HG03460 (cell line): ENCODE data around the gene VARS1.

ENCODE experiments used
- ATAC-seq: cut with Tn5 transposase; IDR thresholded peaks from one replicate; pipeline ENCODE4 v1.9.1; 2021; ENCODE audit not compliant: unreplicated experiment

Gene VARS1

DNA sequence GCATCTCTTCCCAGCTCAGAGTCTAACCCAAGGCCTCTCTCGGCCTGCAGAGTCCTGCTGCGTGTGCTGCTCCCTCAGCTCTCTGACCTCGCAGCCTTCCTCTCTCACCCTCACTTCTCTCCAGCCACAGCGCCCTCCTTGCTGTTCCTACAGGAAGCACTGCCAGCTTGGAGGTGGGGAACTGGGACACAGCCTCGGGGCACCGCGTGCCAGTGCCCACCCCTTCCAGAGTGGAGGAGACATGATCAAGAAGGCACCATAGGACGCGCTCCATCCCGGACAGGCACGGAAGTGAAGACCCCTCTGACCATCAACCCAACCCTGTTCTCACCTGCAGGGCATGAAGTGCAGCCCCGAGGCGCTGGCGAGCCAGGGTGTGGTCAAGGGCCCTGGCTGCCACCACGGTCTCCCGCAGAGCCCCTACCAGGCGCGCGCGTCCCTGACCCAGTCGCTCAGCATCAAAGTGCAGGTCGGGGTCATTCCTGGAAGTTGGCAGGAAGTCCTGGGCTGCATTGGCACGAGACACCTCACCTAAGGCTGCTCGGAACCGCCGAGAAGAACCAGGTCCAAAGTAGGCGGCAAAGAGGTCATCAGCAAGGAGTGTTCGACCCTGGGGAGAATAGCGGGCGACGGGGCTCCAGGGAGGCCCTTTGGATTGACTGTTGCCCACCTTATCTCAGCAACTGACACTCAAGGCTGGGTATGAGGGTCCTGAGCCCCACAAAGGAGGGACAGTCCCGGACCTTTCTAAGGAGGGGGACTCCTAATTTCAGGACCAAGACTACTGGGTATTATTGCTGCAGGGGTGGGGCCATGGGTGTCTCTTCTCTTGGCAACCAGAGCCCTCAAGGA is 19.7 kb downstream of the VARS1 start:
- ATAC-seq: no peak

DNA sequence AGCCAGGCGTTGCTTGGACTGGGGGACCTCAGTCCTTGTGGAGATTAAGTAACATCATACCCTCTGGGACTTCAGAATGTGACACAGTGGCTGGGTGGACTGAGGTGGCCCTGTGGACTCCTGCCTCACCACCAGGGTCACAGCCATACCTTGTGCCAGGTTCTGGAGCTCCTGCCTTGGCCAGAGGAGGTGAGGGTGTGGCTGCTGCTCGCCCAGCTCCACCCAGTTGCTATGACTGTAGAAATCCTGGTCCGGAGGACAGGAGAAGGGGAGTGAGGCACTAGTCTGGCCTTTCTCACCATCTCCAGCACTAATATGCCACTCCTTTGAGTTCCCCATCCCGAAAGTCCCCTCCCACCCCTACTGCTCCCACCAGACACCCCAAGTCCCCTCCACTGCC is 20.4 kb downstream of the VARS1 start:
- ATAC-seq: no peak

- no peak for ATAC-seq
Observed at GRCh38 chr6:31771992-31772358, 23.6 kb downstream of the VARS1 start.

DNA sequence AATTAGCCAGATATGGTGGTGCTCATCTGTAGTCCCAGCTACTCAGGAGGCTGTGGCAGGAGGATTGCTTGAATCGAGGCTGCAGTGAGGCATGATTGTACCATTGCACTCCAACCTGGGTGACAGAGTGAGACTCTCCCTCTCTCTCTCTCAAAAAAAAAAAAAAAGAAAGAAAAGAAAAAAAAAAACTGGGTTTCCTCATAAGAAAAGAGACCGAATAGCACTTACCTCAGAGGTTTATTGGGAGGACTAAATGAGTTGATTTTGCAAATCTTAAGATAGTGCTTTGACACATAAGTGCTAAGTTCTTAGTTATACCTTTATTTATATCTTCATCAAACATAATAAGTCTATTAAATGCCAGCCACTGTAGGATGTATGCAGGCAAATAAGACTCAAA is 24.7 kb downstream of the VARS1 start:
- no peak for ATAC-seq

- no peak for ATAC-seq
Observed at GRCh38 chr6:31769684-31770371, 25.7 kb downstream of the VARS1 start.

GRCh38 chr6:31768363-31769257 is 26.9 kb downstream of the VARS1 start:
- no peak for ATAC-seq

DNA sequence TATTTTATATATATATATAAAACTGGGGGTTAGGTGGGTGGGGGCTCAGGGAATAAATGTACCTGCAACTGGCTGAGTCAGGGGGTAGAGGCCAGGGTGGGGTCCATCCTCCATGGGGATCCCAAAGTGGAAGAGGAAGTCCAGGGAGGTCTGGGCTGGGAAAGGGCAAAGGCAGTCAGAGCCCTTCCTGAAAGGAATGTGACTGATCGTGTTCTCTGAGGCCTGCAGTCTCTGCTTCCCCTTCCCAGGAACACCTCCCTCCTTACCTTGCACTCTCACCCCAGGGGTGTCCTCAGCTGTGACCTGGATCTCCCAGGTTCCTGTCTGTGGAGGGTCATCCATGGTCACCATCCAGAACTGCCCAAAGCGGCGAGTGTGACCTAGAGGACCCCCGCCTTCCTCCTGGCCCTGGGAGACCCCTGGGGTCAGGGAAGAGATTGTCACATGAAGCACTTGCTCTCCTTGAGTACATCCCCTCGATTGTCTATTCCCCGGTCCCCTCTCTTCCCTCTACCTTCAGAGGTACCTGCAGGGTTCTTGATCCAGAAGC is 28.4 kb downstream of the VARS1 start:
- ATAC-seq: no peak

DNA sequence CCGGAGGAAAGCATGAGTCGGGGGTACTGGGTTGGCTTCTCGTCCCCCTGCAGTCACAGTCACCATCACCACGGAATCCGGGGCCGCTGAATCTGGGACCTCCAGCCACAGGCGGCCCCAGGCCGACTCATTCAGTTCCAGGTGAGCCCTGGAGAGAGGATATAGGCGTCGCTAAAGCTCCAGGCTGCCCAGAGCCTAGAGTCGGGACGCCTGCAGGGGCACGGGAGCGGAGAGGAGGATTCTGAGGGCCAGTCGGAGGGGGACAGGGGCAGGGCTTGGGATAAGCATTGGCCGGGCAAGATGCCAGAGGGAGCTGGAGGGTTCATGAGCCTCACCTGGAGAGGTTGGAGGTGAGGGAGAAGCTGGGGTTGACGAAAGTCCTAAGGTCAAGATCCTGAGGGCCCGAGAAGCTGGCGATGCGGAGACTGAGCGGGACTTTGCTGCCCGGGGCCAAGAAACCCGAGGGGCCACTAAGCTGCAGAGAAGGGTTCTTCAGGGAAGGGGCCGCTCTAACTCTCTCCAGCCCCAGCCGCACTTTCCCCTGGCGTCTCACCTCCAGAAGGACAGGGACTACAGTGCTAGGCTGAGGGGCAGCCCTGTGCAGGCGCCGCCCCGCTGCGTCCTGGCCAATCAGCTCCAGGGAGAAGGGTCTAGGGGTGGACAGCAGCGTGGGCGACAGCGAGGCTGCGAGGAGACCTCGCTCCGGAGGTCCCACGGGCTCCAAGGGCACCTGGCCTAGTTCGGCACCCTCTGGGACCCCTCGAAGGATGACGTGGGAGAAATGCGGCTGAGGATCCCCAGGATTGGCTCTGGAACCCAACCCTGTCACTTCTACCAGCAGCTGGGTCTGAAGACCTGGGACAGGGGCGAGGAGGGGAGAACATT is 29.4 kb downstream of the VARS1 start:
- ATAC-seq: no peak

DNA sequence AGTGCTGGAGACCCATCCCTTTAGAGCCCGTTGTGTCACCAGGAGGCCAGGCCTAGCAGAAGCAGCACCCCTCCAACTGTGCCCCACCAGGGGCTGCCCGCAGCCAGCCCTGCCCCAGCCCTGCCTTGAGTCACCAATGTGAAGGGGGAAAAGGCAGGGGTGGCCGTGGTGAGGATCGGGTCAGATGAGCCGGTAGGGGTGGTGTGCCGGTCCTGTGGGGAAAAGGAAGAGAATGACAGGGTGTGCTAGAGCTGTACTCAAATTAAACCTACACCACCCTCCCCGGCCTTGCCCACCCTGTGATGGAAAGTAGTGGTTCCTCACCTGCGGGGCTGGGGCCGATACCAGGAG is 30.0 kb downstream of the VARS1 start:
- ATAC-seq: no peak

DNA sequence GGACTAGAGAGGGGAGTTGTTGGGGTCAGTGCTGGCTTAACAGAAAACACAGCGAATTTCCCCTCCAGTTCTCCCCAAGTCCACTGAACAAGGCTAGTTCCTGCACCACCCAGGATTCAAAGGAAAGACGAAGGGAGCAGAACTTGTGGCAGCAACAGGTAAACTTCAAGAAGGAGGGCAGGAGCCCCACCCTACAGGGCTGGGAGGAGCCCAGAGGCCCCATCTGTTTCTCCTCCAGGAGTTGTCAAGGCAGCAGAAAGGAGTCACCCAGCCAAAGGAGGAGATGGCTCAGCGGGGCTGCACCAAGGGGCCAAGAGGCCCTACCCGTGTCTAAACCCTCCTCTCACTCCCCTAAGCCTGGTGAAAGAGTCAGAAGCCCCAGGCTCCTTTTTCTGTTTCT is 31.4 kb downstream of the VARS1 start:
- no peak for ATAC-seq

- ATAC-seq: no peak
Observed at GRCh38 chr6:31763619-31763940, 32.0 kb downstream of the VARS1 start.

DNA sequence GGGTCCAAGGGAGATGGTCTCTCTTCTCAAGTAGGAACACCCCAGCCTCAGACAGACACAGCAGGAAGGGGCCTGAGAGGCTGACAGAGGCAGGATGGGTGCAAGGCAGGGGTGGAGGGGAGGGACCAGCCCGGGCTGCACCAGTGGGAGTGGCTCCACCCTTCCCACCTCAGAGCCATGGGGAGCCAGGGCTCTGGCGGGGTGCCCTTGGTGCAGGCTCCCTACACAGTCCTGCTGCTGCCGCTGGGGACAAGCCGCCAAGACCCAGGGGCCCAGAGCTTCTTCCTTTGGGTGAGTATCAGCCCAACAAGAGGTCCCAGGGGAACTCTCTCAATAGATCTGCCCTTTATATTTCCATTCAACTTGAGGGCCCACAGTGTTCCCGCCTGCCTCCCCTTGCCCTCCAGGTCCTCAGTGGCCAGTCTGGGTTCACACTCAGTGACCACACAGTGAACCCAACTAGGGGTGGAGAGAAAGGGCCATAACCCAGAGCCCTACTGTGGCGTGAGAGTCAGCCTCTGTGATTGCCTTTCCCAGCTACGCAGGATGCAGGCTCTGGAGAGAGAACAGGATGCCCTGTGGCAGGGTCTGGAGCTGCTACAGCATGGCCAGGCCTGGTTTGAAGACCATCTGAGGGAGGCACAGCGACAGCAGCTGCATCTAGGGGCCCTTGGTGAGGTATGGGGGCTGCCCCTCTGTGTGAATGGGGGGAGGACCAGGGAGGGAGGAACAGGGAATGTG is 32.5 kb downstream of the VARS1 start:
- ATAC-seq: no peak

- no peak for ATAC-seq
Observed at GRCh38 chr6:31762356-31762755, 33.2 kb downstream of the VARS1 start, which contains the start of gene SAPCD1. Gene SAPCD1, plus strand, starts transcription at chr6:31762656. Its CDS starts 399 bp downstream, at chr6:31763055.

DNA sequence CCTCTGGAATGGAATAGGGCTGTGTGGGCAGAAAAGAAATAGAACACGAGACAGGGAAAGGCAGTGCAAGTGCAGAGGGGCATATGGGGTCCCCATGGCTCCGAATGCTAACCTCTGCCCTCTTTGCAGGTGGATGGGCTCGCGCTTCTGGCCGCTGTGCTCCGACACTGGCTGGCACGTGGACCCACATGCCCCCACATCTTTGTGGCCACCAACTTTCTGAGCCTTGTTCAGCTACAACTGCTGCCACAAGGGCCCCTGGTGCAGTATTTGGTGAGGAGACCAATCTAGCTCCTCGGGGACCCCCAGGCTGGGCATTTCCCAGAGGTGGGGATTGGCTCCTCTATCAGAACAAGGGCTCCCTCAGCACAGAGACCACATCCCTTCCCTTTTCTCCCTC is 34.2 kb downstream of the VARS1 start:
- no peak for ATAC-seq

GRCh38 chr6:31760790-31761189 is 34.8 kb downstream of the VARS1 start:
- no peak for ATAC-seq

GRCh38 chr6:31758281-31758680 is 37.3 kb downstream of the VARS1 start:
- ATAC-seq: no peak

DNA sequence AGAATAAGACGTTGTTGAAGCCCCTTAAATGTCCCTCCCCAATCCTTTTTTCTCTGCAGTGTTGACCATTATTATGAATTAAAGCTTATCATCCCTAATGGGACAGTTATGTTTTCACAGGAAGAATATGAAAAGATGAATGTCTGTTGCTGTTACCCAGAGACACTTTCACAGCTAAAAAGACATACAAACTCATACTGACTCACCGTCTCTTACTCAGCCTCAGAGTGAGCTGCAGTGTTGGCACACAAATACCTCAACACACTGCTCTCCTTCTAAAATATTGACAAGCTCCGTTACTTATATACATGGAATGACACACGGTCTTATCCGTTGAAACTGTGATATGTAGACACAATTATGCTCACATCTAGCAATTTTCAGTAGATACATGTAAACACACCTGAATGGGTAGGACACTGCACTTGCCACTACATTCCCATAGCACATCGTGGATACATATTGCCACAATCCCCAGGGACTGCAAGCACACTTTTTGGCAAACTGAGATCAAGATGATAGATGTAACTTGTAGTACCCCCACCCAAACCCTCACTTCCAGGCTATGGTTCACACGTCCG is 42.7 kb downstream of the VARS1 start:
- ATAC-seq: no peak

GRCh38 chr6:31750411-31751022 is 45.0 kb downstream of the VARS1 start:
- no peak for ATAC-seq
